ENCODE results near the gene C11orf52.

DNA sequence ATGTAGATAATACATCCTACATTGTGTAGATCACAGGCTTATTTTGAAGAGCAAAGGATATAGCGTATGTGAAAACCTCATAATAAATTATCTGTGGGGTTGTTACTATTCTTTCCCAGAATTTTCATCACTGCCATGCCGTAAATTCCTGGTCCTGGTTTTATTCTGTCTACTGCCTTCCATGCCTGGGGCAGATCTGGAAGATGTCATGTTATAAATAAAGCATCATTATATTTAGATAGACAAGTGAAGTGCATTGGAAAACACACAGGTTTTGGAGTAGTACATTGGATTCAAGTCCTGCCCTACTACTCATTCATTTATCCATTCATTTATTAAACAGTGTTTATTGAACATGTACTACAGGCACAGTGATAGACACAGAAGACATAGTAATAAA is 2.2 kb downstream of the C11orf52 start:
- TF ChIP-seq, protein P1, sequence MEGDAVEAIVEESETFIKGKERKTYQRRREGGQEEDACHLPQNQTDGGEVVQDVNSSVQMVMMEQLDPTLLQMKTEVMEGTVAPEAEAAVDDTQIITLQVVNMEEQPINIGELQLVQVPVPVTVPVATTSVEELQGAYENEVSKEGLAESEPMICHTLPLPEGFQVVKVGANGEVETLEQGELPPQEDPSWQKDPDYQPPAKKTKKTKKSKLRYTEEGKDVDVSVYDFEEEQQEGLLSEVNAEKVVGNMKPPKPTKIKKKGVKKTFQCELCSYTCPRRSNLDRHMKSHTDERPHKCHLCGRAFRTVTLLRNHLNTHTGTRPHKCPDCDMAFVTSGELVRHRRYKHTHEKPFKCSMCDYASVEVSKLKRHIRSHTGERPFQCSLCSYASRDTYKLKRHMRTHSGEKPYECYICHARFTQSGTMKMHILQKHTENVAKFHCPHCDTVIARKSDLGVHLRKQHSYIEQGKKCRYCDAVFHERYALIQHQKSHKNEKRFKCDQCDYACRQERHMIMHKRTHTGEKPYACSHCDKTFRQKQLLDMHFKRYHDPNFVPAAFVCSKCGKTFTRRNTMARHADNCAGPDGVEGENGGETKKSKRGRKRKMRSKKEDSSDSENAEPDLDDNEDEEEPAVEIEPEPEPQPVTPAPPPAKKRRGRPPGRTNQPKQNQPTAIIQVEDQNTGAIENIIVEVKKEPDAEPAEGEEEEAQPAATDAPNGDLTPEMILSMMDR (IDR thresholded peaks at IDR 0.05), result no peak
- TF ChIP-seq POLR2A (IDR thresholded peaks at IDR 0.05), result no peak
